GM12875 (cell line): ENCODE measurements around the gene EPHB2.

Experiments used
- H3K4me3 ChIP-seq: one replicate; pipeline ENCODE4 v1.5.1; 2011; ENCODE audit warnings: low read depth, low read length, control low read depth
- TF ChIP-seq, protein P1 (sequence below): IDR thresholded peaks from 2 replicates; pipeline ENCODE4 v1.5.1; 2011; ENCODE audit warnings: low read depth, mild to moderate bottlenecking, control low read depth, inconsistent platforms, low read length, moderate library complexity, borderline replicate concordance; ENCODE audit not compliant: insufficient read depth

EPHB2 gene

DNA sequence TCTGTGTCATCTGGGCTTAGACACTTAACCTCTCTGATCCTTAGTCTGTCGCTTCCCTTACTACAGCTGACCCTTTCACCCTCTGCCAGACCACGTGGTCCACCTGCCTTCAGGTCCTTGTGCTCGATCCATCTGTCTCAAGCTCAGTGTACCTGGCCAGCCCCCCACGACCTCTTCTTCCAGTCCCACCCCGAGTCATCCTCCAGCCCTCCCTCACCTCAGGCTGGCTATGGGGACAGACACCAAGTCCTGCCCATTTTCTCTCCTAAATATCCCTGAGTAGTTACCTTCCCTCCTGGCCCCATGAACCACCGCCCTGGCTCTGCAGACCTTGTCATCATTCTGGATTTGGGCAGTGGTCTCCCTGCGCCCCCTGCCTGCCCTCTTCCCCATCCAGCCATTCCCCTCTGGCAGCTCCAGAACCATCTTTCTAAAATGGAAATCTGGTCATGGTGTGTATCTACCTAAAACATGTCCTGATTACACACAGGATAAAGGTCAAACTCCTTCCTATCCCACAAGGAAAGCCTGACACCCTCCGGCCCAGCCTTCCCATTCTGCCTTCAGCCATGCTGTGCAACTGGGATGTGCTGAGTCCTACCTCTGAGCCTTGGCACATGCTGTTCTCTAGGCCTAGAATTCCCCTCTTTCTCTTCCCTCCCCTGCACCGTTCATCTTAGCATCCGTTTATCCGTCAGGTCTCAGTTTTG lies 107.6 kb downstream of the EPHB2 start:
- TF ChIP-seq, protein P1, sequence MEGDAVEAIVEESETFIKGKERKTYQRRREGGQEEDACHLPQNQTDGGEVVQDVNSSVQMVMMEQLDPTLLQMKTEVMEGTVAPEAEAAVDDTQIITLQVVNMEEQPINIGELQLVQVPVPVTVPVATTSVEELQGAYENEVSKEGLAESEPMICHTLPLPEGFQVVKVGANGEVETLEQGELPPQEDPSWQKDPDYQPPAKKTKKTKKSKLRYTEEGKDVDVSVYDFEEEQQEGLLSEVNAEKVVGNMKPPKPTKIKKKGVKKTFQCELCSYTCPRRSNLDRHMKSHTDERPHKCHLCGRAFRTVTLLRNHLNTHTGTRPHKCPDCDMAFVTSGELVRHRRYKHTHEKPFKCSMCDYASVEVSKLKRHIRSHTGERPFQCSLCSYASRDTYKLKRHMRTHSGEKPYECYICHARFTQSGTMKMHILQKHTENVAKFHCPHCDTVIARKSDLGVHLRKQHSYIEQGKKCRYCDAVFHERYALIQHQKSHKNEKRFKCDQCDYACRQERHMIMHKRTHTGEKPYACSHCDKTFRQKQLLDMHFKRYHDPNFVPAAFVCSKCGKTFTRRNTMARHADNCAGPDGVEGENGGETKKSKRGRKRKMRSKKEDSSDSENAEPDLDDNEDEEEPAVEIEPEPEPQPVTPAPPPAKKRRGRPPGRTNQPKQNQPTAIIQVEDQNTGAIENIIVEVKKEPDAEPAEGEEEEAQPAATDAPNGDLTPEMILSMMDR: no peak
- no peak overlapping the region for H3K4me3 ChIP-seq

DNA sequence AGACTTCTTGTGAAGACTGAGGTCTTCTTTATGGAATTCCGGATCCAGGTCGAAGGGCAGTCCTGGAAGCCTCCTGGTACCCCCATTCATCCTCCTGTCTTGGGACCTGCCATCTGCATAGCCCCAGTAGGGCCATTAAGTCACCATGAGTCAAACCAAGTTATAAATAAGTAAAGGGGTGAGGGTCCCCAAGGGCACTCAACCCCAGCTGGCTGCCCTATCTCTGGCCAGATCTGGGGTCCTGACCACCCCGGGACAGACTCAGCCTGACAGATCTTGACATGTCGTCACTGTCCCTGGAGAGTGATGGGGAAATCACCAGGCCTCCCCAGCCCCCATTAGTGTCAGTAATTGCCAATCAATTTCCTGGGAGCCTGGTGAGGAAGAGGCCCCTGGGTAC lies 108.7 kb downstream of the EPHB2 start:
- TF ChIP-seq, protein P1: no peak
- H3K4me3 ChIP-seq: no peak overlapping the region

DNA sequence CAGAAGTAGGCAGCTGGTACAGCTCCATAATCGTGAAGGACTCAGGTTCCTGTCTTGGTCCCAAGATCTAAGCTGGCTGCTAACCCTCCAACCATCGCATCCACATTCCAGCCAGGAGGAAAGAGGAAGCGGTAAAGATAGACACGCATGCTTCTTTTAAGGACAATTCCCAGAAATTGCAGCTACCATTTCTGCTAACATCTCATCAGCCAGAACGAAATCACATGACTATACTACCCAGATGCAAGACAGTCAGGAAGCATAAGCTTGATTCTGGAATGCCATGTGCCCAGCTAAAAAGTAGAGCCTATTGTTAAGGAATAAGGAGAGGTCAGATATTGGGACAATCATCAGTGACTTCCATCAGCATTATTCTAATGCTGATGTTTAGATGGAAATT lies 110.4 kb downstream of the EPHB2 start:
- TF ChIP-seq, protein P1: no peak
- no peak overlapping the region for H3K4me3 ChIP-seq

DNA sequence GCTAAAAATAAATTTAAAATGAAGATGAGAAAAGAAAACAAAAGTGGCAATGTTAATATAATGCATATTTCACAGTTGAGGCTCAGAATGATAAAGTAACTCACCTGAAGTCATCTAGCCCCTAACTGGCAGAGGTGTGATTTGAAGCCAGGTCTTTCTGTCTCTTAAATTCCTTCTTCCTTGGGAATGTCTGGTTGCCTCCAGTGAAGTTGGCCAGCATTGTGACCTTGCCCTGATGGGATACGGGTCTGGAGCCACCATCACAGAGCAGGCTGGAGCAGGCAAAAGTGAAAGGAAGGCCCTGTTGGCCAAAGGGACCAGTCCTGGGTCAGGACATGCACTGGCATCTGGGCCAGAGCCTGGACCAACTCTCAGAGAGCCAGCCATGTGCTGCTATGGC lies 111.7 kb downstream of the EPHB2 start:
- H3K4me3 ChIP-seq: no peak overlapping the region
- TF ChIP-seq, protein P1: no peak

DNA sequence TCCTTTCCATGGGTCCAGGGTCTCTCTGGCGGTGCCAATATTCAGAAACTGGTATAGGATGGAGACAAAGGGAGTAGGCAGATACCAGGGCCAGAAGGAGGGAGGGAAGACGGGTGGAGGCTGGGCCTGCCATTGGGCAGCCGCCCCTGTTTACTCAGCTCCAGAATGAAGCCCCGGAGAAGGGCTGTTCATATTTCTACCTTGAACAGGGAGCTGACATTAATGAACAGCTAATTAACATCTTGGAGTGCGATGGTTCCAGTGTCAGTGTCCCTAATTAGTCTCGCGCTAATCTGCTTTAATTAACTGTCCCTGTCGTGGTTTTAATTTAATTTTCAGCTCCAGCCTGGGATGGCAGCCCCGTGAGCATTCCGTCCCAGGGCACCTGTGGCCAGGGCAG lies 113.8 kb downstream of the EPHB2 start:
- TF ChIP-seq, protein P1: no peak
- H3K4me3 ChIP-seq: no peak overlapping the region

DNA sequence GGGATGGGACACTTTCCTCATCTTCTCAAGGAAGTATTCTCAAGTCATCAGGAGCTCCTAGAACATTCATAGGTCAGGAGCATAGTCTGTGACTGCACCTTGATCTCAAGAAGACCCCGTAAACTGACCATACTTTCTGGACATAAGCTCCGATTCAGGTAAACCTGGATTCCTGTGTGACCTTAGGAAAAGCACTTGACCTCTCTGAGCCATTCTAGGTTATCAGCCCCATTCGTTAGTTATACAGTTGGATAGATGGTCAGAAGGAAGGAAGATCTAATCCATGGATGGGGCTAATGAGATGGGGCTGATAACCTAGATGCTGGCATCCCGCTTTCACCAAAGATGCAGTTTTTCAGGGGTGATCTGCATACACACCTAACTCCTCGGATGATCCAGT lies 114.3 kb downstream of the EPHB2 start:
- H3K4me3 ChIP-seq: no peak overlapping the region
- TF ChIP-seq, protein P1: no peak

DNA sequence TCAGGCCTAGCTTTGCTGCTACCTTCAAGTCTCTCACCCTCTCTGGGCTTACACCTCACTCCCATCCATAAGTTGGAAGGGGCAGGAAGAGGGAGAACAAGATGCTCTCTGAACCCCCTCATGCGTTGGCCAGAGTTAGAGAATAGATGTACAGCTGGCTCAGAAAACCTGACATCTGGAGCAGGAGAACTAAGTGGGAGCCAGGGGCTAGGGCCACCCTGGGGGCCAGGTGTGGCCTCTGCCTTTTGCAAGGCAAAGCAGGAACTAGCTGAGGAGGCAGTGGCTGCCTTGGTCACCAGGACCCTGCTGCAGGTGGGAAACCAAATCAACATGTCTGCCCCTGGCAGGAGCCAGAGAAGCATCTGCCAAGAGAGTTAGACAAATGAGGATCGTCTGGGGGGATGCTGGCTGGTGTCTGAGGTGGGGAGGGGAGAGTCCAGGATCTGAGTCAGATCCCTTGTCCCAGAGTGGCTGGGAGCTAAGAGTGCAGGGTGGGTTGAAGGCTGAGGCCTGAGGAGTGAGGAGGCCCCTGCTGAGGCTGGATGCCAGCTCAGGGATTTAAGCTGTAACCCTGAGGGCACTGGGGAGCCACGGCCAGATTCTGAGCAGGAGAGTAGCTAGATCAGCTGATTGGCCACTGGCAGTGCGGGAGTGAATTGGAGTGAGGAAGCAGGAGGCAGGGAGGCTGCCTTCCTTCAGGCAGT lies 115.0 kb downstream of the EPHB2 start:
- no peak overlapping the region for H3K4me3 ChIP-seq
- TF ChIP-seq, protein P1: no peak
